Smooth muscle cell of the coronary artery (primary cell): ENCODE data around the gene CEP63. TPM values are rescaled to one million over a fixed set of nuclear protein-coding genes. Genes with fewer than 3 reads are reported as not detected.

ENCODE experiments used
- total RNA-seq: library from RNA; depleted of rRNA; stranded (reverse); fragments of >200 nt; gene quantifications from 2 replicates; pipeline ENCODE4 v1.2.3, GENCODE V29; 2014; ENCODE audit warnings: low replicate concordance

CEP63 gene
- 13.0 and 23.0 TPM in 2 replicates for total RNA-seq

GRCh38 chr3:134485718-134486576 is at the start of gene CEP63, which contains the start of gene ANAPC13:
CEP63 (plus strand) TSS chr3:134486057; CDS start chr3:134495321, 9,264 bp downstream.
ANAPC13 (minus strand) TSS chr3:134485985; CDS start chr3:134482904, 3,081 bp downstream.

Other genes starting within 250 kb of the CEP63 start
- gene RYK, start 235.2 kb upstream of the CEP63 start, total RNA-seq: 60.1 and 80.9 TPM in 2 replicates
- gene AMOTL2, start 111.6 kb upstream of the CEP63 start, total RNA-seq: 71.3 and 116 TPM in 2 replicates
- 63.1 and 92.0 TPM in 2 replicates for gene ANAPC13, start 72 bp upstream of the CEP63 start, total RNA-seq
- gene KY, start 165.0 kb downstream of the CEP63 start, total RNA-seq: 1.9 and 2.9 TPM in 2 replicates